ENCODE results near the gene AHCTF1.
"Not testable (repeated sequence)": the region's sequence is repeated elsewhere in the genome, so short reads cannot be mapped to it uniquely, and the experiment has no call there.

Gene AHCTF1

DNA sequence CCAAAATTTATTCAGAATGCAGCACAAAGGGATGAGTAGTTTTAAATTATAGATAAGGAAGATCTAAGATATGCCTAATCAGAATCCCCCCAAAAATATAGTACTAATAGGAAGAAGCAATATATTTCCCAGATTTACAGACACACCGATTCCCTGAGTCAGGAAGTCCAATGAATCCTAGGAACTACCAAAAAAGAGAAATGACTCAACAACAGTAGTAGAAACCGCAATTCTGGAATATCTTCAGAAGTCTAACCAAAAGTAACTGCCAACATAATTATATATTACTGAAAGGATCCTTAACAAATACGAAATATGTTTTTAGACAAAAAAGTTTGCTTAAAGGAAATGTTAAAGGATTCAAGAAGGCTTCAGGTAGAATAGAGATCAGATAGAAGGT is 10.3 kb downstream of the AHCTF1 start:
- DNase-seq (ENCODE audit: low read depth) = no peak

DNA sequence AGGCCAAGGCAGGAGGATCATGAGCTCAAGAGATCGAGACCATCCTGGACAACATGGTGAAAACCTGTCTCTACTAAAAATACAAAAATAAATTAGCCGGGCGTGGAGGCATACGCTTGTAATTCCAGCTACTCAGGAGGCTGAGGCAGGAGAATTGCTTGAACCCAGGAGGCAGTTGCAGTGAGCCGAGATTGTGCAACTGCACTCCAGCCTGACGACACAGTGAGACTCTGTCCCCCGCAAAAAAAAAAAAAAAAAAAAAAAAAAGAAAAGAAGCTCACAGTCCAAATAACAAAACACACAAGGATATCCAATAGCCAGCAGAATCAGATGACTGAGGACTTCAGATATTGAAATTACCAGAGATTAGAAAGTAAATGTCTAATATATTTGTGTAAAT is 11.8 kb downstream of the AHCTF1 start:
- DNase-seq (ENCODE audit: low read depth) = no peak

DNA sequence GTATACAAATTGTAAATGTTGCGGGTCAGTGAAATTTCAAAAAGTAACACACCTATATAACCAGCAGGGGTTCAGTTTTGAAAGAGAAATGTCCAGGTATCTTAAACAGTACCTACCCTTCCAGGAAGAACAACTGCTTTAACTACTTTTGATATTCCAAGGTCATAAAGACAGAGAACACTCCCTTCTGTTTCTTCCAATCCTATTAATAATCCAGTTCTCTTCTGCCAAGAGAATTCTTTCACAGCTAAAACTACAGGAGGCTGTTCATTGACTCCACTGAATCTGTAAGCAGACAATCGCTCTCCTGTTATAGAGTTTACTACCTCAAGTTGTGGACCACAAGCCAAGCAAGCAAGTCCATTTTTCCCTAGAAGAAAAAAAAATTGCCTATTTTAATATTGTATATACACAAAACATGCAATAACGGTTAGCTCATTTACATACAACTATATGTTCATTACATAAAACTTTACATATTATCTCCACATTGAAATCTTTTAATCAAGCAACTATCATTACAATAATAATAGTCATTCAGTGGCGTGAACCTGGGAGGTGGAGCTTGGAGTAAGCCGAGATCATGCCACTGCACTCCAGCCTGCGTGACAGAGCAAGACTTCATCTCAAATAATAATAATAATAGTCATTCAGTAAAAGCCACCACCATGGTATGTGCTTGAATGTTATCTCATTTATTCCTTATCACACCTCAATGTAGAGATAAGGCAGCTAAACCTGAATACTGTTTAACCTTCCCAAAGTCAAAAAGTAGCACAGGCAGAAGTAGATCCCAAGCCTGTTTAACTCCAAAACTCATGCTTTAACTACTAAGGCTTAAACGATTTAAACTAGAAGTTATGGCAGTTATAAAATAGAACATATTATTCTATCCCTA is 15.5 kb downstream of the AHCTF1 start:
- DNase-seq (ENCODE audit: low read depth) = not testable (repeated sequence)

DNA sequence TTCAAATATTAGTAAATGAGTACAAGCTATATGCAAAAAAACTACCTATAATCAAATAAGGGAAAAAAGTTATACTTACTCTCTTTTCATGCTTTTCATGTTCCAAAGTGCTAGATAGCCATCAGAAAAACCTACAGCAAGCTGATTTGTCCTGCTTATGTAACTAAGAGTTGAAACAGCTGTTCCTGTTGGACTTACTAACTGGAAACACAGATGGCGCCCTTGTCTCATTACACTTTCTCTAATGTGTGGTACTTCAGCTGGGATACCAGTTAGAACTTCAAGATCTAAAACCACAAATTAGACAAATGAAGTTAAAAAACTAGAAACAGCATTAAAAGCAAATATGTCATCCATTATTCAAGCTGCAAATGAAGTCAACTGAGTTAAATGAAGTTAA is 24.3 kb downstream of the AHCTF1 start:
- no peak for DNase-seq (ENCODE audit: low read depth)

DNA sequence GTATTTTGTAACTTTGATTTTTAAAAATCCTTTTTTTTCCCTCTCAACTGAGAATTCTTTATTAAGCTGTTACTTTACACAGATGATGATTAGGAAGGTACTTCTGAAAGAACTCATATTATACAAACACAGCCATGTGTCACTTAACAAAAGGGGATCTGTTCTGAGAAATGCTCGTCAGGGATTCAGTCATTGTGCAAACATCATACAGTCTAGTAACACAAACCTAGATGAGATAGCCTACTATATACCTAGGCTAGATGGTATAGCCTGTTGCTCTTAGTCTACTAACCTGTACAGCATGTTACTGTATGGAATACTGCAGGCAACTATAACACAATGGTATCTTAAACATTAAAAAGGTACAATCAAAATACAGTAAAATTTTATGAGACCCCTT is 24.9 kb downstream of the AHCTF1 start:
- no peak for DNase-seq (ENCODE audit: low read depth)

DNA sequence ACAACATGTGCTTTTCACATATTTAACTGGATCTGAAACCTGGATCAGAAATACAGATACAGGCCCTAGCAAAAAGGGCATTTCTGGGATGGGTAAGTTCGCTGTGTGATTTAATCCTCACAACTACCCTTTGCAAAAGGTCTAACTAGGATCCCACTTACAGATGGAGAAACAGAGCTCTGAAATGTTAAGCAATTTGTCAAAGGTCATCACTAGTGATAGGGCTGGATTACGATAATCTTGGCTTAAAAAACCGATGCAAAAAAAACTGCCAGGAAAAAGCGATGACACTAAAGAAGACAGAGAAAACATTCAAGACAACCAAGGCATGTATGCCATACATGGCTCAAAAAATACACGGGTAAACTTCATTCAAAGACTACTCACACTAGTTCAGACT is 29.9 kb downstream of the AHCTF1 start:
- no peak for DNase-seq (ENCODE audit: low read depth)

- DNase-seq (ENCODE audit: low read depth) = no peak
Measured at GRCh38 chr1:246897302-246897701, 34.4 kb downstream of the AHCTF1 start.

GRCh38 chr1:246893191-246893939 is 38.4 kb downstream of the AHCTF1 start:
- DNase-seq (ENCODE audit: low read depth) = no peak

- DNase-seq (ENCODE audit: low read depth) = no peak
Measured at GRCh38 chr1:246891105-246891504, 40.6 kb downstream of the AHCTF1 start.

DNA sequence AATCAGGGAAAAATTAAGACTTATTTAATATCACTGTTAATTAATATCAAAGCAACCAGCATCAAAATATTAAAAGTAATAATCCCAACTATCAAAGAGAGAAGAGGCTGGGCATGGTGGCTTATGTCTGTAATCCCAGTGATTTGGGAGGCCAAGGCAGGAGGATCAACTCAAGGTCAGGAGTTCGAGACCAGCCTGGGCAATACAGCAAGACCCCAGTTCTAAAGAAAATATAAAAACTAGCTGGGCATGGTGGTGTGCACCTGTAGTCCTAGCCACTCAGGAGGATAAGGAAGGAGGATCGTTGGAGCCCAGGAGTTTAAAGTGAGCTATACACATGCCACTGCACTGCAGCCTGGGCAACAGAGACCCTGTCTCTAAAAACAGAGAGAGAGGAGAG is 43.2 kb downstream of the AHCTF1 start:
- no peak for DNase-seq (ENCODE audit: low read depth)

DNA sequence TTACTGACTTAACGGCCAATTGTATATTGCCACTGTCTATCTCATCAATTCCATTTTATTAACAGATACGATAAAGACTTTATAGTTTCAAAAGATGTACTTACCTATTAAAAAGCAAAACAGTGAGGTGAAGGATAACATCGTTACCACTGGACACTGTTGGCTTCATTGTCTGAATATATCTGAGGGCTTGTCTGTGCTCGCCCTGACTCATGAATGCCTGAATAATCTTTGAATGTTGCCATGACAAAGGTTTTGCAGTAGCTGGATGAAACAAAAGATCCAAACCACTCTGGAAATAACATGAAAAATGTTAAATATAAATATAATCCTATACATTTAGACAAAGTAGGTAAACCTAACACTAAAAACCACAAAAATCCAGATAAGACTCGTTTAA is 46.4 kb downstream of the AHCTF1 start:
- DNase-seq (ENCODE audit: low read depth) = not testable (repeated sequence)

DNA sequence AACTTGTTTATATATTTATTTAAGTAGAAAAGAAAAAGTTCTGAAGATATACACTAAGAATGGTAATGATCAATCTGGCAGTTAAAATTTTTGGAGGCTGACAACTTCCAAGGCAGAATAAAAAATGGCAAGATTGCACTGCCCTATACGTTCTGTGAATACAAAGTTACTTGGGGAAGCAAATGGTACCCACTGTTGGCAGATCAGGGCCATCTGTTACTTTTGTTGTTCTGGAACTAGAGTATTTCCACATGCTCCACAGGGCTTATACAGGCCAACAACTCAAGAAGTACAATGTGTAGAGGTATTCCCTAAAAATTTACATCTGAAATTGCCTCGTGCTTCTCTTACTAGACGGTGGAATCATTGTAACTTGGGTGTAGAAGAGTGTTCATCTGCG is 53.2 kb downstream of the AHCTF1 start:
- DNase-seq (ENCODE audit: low read depth) = no peak

GRCh38 chr1:246876431-246876830 is 55.3 kb downstream of the AHCTF1 start:
- DNase-seq (ENCODE audit: low read depth) = no peak

- no peak for DNase-seq (ENCODE audit: low read depth)
Measured at GRCh38 chr1:246875041-246876026, 56.4 kb downstream of the AHCTF1 start.

- DNase-seq (ENCODE audit: low read depth) = no peak
Measured at GRCh38 chr1:246865921-246866320, 65.8 kb downstream of the AHCTF1 start.

DNA sequence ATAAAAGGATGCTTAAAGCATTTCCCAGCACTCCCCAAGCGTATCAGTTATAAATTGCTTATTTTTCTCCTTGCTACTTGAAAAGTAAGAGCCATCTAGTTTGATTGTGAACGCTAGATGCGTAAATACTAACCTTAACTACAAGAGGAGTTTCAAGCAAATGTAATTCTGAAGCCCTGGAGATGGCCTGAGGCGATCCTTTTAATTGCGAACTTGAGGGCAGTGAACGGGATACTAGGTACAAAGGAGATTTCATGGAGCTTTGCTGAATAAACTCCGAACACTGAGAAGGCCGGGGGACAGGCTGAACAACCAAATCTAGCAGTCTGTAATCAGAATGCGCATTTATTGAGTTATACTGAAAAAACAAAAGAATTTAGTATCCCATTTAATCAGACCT is 68.0 kb downstream of the AHCTF1 start:
- DNase-seq (ENCODE audit: low read depth) = not testable (repeated sequence)

GRCh38 chr1:246860401-246860800 is 71.3 kb downstream of the AHCTF1 start:
- DNase-seq (ENCODE audit: low read depth) = no peak

- DNase-seq (ENCODE audit: low read depth) = no peak
Measured at GRCh38 chr1:246856371-246856770, 75.4 kb downstream of the AHCTF1 start.

- not testable (repeated sequence) for DNase-seq (ENCODE audit: low read depth)
Measured at GRCh38 chr1:246850640-246851039, 81.1 kb downstream of the AHCTF1 start.

DNA sequence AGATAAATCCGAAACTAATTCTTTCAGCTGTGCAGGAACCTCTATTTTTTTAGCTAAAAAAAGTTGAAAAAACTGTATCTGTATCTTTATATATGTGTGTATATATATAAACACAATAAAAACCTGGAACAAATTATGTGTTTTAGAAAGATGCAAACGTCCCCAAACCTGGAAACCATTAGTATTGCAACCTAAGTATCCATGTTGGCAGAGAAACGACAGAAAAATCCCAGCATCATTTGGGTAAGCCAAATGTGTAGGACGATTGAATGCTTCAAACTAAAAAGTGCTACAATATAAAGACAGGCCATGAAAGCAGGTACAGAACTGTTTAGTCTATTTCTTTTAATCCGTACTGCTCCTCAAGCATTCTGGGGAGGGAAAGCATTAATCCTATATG is 87.9 kb downstream of the AHCTF1 start:
- DNase-seq (ENCODE audit: low read depth) = no peak

DNA sequence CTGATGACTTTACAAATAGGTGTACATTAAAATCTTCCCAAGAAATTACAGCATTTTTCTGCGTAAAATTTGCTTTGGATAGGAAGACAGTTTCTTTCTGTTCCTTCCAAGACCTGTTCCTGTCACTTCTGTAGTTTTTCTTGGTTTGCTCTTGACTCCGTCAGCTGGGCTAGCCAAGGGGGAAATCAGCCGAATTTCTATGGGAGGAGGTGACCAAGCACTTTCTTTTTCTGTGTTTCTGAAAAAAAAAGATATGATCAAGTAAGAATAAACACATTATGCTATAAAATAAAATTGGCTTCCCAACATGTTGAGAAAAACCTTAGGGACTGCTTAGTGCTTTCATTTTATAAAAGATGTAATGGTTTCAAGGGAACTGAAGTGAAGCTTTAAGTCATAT is 91.0 kb downstream of the AHCTF1 start:
- not testable (repeated sequence) for DNase-seq (ENCODE audit: low read depth)

GRCh38 chr1:246838118-246838456 is 93.7 kb downstream of the AHCTF1 start:
- DNase-seq (ENCODE audit: low read depth) = no peak
